Gastroesophageal sphincter (tissue), 3 donors: ENCODE data around the gene NANOS2.
A peak's percentile ranks its signal among the peaks of the same experiment; 100 is the strongest.

Experiments
- EP300 ChIP-seq: sonication (generic); formaldehyde crosslinking; IDR thresholded peaks from one replicate; pipeline ENCODE4 v1.6.1; 2017; ENCODE audit warnings: antibody characterized with exemption, mild to moderate bottlenecking
- POLR2A ChIP-seq, 2 donors: fragments of 450-650 bp; IDR thresholded peaks; one replicate each; pipeline ENCODE4 v1.6.1; 2017; ENCODE audit warnings: antibody characterized with exemption in 2 of 2, mild to moderate bottlenecking in 2 of 2, moderate library complexity in 1 of 2
- TF ChIP-seq, protein P1 (sequence below), 4 experiments: fragments of 200-600 bp in 2 of 4; fragments of 450-650 bp in 2 of 4; sonication (generic) in 1 of 4; IDR thresholded peaks; one replicate each; pipeline ENCODE4 v1.5.1; 2017 to 2019; ENCODE audit warnings: antibody characterized with exemption in 4 of 4, mild to moderate bottlenecking in 2 of 4, moderate library complexity in 2 of 4

DNA sequence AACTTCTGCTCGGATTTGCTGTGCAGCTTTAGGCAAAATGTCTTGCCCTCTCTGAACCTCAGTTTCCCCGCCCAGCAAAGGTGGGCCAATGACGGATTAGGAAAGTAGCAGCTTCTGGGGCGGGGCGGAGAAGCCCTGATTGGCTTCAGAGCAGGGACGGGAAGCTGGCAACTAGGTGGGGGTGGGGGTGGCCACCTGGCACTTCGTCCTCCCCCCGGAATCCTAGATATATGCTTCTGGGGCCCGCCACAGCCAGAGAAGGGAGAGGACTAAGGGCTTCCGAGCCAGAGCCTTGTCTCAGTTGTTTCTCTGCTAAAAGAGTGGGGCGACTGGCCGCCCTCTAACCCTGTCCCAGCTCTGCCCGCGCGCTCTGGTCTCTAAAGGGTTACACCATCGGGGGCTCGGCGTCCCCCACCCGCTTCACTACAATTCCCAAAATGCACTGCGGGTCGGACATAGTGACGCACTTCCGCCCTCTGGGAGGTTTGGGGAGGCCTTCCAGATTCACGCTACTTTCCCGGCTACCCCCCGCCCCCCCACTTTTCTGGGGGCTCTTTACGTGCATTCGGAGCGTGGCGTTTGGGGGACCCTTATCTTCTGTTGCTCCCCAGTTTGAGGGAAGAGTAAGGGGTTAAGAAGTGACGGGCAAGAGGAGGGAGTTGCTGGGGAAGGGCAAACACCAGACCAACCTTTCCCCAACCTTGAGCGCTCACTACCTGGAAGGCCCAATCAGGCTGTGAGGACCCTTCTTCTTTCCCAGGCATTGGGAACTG, 28.0 kb downstream of the NANOS2 start:
- TF ChIP-seq POLR2A (IDR thresholded peaks at IDR 0.05) (peak in 1 of 2 donors; percentile 29), EP300 (no peak)
- TF ChIP-seq, protein P1, sequence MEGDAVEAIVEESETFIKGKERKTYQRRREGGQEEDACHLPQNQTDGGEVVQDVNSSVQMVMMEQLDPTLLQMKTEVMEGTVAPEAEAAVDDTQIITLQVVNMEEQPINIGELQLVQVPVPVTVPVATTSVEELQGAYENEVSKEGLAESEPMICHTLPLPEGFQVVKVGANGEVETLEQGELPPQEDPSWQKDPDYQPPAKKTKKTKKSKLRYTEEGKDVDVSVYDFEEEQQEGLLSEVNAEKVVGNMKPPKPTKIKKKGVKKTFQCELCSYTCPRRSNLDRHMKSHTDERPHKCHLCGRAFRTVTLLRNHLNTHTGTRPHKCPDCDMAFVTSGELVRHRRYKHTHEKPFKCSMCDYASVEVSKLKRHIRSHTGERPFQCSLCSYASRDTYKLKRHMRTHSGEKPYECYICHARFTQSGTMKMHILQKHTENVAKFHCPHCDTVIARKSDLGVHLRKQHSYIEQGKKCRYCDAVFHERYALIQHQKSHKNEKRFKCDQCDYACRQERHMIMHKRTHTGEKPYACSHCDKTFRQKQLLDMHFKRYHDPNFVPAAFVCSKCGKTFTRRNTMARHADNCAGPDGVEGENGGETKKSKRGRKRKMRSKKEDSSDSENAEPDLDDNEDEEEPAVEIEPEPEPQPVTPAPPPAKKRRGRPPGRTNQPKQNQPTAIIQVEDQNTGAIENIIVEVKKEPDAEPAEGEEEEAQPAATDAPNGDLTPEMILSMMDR (IDR thresholded peaks at IDR 0.05), result peak in 1 of 4 experiments; percentile 1
